SK-N-SH treated with all-trans-retinoic acid at 6 μM for 48 hours (cell line): ENCODE measurements around the gene ARMH3.

ENCODE experiments used
- ATAC-seq: fragments of 200-7000 bp; cut with Tn5 transposase; 3 replicates; pipeline ENCODE4 v1.9.1; 2020; ENCODE audit warnings: mild to moderate bottlenecking, moderate library complexity
- ARNTL ChIP-seq: fragments of 450-650 bp; formaldehyde crosslinking; IDR thresholded peaks from 2 replicates; pipeline ENCODE4 v1.5.0; 2020; ENCODE audit warnings: low read depth, mild to moderate bottlenecking, moderate library complexity, borderline replicate concordance
- BACH2 ChIP-seq: fragments of 250-450 bp; sonication (Bioruptor Pico); IDR thresholded peaks from 2 replicates; pipeline ENCODE4 v1.9.0; 2021; ENCODE audit warnings: mild to moderate bottlenecking, borderline replicate concordance
- ESRRG ChIP-seq: fragments of 250-450 bp; sonication (Bioruptor Pico); IDR thresholded peaks from 2 replicates; pipeline ENCODE4 v1.6.1; 2021; ENCODE audit warnings: mild to moderate bottlenecking
- GLIS3 ChIP-seq: fragments of 250-450 bp; sonication (Bioruptor Pico); IDR thresholded peaks from 2 replicates; pipeline ENCODE4 v1.5.0; 2020; ENCODE audit warnings: mild to moderate bottlenecking, moderate library complexity
- ISL1 ChIP-seq: fragments of 250-450 bp; sonication (Bioruptor Pico); IDR thresholded peaks from 2 replicates; pipeline ENCODE4 v2.1.2; 2022; ENCODE audit warnings: mild to moderate bottlenecking, moderate library complexity
- OSR1 ChIP-seq: fragments of 250-450 bp; sonication (Bioruptor Pico); IDR thresholded peaks from 2 replicates; pipeline ENCODE4 v1.8.0; 2022; ENCODE audit warnings: moderate library complexity, mild to moderate bottlenecking, inconsistent platforms
- PPARA ChIP-seq: fragments of 250-450 bp; sonication (Bioruptor Pico); IDR thresholded peaks from 2 replicates; pipeline ENCODE4 v1.5.0; 2020; ENCODE audit warnings: mild to moderate bottlenecking, borderline replicate concordance
- RARB ChIP-seq: fragments of 250-450 bp; sonication (Bioruptor Pico); IDR thresholded peaks from 2 replicates; pipeline ENCODE4 v1.8.0; 2021; ENCODE audit warnings: mild to moderate bottlenecking, moderate library complexity
- TCF4 ChIP-seq: fragments of 250-450 bp; sonication (Bioruptor Pico); IDR thresholded peaks from 2 replicates; pipeline ENCODE4 v1.8.0; 2021; ENCODE audit warnings: mild to moderate bottlenecking, moderate library complexity, borderline replicate concordance
- TOX ChIP-seq: fragments of 250-450 bp; sonication (Bioruptor Pico); IDR thresholded peaks from 2 replicates; pipeline ENCODE4 v1.8.0; 2021; ENCODE audit warnings: mild to moderate bottlenecking, moderate library complexity, borderline replicate concordance
- ZC3H10 ChIP-seq: fragments of 250-450 bp; sonication (Bioruptor Pico); IDR thresholded peaks from 2 replicates; pipeline ENCODE4 v1.5.1; 2021; ENCODE audit warnings: mild to moderate bottlenecking, moderate library complexity
- ZFP3 ChIP-seq: fragments of 250-450 bp; sonication (Bioruptor Pico); IDR thresholded peaks from 2 replicates; pipeline ENCODE4 v1.5.0; 2020; ENCODE audit warnings: mild to moderate bottlenecking, moderate library complexity
- ZFP30 ChIP-seq: fragments of 450-650 bp; formaldehyde crosslinking; IDR thresholded peaks from 2 replicates; pipeline ENCODE4 v1.5.0; 2022; ENCODE audit warnings: mild to moderate bottlenecking, moderate library complexity
- ZNF565 ChIP-seq: fragments of 450-650 bp; formaldehyde crosslinking; conservative IDR thresholded peaks from 2 replicates; pipeline ENCODE4 v1.5.0; 2020; ENCODE audit warnings: low read depth, mild to moderate bottlenecking, moderate library complexity
- ZNF70 ChIP-seq: fragments of 450-650 bp; formaldehyde crosslinking; IDR thresholded peaks from 2 replicates; pipeline ENCODE4 v1.5.0; 2020; ENCODE audit warnings: mild to moderate bottlenecking, moderate library complexity
- ZNF8 ChIP-seq: fragments of 450-650 bp; formaldehyde crosslinking; IDR thresholded peaks from 2 replicates; pipeline ENCODE4 v1.5.0; 2020; ENCODE audit warnings: mild to moderate bottlenecking, moderate library complexity
- TF ChIP-seq, protein P1 (sequence below): fragments of 250-450 bp; sonication (Bioruptor Pico); IDR thresholded peaks from 2 replicates; pipeline ENCODE4 v1.5.1; 2020; ENCODE audit warnings: low read depth, mild to moderate bottlenecking, moderate library complexity
- TF ChIP-seq, protein P2 (sequence below): fragments of 250-450 bp; sonication (Bioruptor Pico); IDR thresholded peaks from 2 replicates; pipeline ENCODE4 v1.5.1; 2021; ENCODE audit warnings: mild to moderate bottlenecking, moderate library complexity
- TF ChIP-seq, protein P3 (sequence below): fragments of 250-450 bp; sonication (Bioruptor Pico); IDR thresholded peaks from 2 replicates; pipeline ENCODE4 v1.5.0; 2020; ENCODE audit warnings: mild to moderate bottlenecking, moderate library complexity
- TF ChIP-seq, protein P4 (sequence below): fragments of 250-450 bp; sonication (Bioruptor Pico); IDR thresholded peaks from 2 replicates; pipeline ENCODE4 v1.8.0; 2020; ENCODE audit warnings: mild to moderate bottlenecking, moderate library complexity, borderline replicate concordance
- TF ChIP-seq, protein P5 (sequence below): fragments of 250-450 bp; sonication (Bioruptor Pico); IDR thresholded peaks from 2 replicates; pipeline ENCODE4 v1.8.0; 2021; ENCODE audit warnings: low read depth, mild to moderate bottlenecking, moderate library complexity, borderline replicate concordance

ARMH3 gene

DNA sequence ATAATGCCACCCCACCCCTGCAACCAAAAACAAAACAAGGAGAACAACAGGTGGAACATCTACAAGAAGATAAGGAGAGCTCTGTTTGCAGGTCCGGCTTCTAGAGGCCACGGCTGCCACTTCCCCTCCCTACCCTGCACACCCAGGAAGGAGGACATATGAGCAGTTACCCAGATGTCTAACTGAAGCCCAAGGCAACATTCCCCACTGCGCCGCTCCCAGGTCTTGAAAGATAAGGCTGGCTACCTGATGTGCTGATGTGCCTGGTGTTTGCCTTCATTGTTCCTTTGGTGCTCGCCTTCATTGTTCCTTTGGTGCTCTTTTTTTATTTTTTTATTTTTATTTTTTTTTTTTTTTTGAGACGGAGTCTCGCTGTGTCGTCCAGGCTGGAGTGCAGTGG is 30.2 kb upstream of the ARMH3 start (continued):
- TF ChIP-seq, protein P1, sequence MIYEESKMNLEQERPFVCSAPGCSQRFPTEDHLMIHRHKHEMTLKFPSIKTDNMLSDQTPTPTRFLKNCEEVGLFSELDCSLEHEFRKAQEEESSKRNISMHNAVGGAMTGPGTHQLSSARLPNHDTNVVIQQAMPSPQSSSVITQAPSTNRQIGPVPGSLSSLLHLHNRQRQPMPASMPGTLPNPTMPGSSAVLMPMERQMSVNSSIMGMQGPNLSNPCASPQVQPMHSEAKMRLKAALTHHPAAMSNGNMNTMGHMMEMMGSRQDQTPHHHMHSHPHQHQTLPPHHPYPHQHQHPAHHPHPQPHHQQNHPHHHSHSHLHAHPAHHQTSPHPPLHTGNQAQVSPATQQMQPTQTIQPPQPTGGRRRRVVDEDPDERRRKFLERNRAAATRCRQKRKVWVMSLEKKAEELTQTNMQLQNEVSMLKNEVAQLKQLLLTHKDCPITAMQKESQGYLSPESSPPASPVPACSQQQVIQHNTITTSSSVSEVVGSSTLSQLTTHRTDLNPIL (CRISPR knock-in tag), result no peak
- TF ChIP-seq TCF4 (CRISPR knock-in tag) (no peak), ARNTL (CRISPR knock-in tag) (no peak), ZNF8 (CRISPR knock-in tag) (no peak)
- TF ChIP-seq, protein P2, sequence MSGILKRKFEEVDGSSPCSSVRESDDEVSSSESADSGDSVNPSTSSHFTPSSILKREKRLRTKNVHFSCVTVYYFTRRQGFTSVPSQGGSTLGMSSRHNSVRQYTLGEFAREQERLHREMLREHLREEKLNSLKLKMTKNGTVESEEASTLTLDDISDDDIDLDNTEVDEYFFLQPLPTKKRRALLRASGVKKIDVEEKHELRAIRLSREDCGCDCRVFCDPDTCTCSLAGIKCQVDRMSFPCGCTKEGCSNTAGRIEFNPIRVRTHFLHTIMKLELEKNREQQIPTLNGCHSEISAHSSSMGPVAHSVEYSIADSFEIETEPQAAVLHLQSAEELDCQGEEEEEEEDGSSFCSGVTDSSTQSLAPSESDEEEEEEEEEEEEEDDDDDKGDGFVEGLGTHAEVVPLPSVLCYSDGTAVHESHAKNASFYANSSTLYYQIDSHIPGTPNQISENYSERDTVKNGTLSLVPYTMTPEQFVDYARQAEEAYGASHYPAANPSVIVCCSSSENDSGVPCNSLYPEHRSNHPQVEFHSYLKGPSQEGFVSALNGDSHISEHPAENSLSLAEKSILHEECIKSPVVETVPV (CRISPR knock-in tag), result no peak

DNA sequence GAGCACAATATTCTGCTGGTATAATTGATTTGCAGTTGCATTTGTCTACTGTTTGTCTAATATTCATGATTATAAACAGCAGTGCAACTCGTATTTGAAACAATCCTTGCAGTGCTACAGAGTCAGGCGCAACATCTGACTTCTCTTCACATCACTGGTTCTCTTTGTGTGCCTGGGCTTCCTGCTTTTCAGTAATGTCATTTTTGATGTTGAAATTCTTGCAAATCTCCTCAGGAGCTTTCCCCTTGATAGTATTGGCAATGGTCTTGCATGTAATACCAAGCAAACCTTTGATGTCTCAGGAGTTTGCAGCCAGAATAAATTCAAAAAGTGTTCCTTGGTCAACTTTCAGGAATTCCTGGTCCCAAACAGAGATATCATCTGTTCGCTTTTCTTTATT is 29.4 kb upstream of the ARMH3 start:
- ATAC-seq, result no peak
- TF ChIP-seq, protein P1 (CRISPR knock-in tag), result no peak
- TF ChIP-seq ISL1 (CRISPR knock-in tag) (no peak), OSR1 (CRISPR knock-in tag) (no peak), ZNF565 (no peak), BACH2 (no peak), ARNTL (CRISPR knock-in tag) (no peak), TOX (no peak), ZC3H10 (CRISPR knock-in tag) (no peak), ESRRG (CRISPR knock-in tag) (no peak), ZNF70 (CRISPR knock-in tag) (no peak), PPARA (CRISPR knock-in tag) (no peak), GLIS3 (CRISPR knock-in tag) (no peak), ZFP3 (CRISPR knock-in tag) (no peak), RARB (CRISPR knock-in tag) (no peak), ZFP30 (no peak), TCF4 (CRISPR knock-in tag) (no peak)
- TF ChIP-seq, protein P2 (CRISPR knock-in tag), result no peak
- TF ChIP-seq, protein P3, sequence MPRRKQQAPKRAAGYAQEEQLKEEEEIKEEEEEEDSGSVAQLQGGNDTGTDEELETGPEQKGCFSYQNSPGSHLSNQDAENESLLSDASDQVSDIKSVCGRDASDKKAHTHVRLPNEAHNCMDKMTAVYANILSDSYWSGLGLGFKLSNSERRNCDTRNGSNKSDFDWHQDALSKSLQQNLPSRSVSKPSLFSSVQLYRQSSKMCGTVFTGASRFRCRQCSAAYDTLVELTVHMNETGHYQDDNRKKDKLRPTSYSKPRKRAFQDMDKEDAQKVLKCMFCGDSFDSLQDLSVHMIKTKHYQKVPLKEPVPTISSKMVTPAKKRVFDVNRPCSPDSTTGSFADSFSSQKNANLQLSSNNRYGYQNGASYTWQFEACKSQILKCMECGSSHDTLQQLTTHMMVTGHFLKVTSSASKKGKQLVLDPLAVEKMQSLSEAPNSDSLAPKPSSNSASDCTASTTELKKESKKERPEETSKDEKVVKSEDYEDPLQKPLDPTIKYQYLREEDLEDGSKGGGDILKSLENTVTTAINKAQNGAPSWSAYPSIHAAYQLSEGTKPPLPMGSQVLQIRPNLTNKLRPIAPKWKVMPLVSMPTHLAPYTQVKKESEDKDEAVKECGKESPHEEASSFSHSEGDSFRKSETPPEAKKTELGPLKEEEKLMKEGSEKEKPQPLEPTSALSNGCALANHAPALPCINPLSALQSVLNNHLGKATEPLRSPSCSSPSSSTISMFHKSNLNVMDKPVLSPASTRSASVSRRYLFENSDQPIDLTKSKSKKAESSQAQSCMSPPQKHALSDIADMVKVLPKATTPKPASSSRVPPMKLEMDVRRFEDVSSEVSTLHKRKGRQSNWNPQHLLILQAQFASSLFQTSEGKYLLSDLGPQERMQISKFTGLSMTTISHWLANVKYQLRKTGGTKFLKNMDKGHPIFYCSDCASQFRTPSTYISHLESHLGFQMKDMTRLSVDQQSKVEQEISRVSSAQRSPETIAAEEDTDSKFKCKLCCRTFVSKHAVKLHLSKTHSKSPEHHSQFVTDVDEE (CRISPR knock-in tag), result no peak
- TF ChIP-seq, protein P4, sequence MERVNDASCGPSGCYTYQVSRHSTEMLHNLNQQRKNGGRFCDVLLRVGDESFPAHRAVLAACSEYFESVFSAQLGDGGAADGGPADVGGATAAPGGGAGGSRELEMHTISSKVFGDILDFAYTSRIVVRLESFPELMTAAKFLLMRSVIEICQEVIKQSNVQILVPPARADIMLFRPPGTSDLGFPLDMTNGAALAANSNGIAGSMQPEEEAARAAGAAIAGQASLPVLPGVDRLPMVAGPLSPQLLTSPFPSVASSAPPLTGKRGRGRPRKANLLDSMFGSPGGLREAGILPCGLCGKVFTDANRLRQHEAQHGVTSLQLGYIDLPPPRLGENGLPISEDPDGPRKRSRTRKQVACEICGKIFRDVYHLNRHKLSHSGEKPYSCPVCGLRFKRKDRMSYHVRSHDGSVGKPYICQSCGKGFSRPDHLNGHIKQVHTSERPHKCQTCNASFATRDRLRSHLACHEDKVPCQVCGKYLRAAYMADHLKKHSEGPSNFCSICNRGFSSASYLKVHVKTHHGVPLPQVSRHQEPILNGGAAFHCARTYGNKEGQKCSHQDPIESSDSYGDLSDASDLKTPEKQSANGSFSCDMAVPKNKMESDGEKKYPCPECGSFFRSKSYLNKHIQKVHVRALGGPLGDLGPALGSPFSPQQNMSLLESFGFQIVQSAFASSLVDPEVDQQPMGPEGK (CRISPR knock-in tag), result no peak
- TF ChIP-seq, protein P5, sequence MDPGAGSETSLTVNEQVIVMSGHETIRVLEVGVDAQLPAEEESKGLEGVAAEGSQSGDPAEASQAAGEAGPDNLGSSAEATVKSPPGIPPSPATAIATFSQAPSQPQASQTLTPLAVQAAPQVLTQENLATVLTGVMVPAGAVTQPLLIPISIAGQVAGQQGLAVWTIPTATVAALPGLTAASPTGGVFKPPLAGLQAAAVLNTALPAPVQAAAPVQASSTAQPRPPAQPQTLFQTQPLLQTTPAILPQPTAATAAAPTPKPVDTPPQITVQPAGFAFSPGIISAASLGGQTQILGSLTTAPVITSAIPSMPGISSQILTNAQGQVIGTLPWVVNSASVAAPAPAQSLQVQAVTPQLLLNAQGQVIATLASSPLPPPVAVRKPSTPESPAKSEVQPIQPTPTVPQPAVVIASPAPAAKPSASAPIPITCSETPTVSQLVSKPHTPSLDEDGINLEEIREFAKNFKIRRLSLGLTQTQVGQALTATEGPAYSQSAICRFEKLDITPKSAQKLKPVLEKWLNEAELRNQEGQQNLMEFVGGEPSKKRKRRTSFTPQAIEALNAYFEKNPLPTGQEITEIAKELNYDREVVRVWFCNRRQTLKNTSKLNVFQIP (CRISPR knock-in tag), result no peak
- TF ChIP-seq, all 23 proteins: peak for 0
